Mesendoderm (in vitro differentiated cells): ENCODE results near the gene FGF2.

Source experiments
- DNase-seq: peaks from one replicate; pipeline ENCODE4 v3.0.0; 2013
- H2AK5ac ChIP-seq: 2 replicates; pipeline ENCODE4 v1.6.1; 2013; ENCODE audit warnings: low read length, inconsistent platforms
- H2BK120ac ChIP-seq: 2 replicates; pipeline ENCODE4 v1.6.1; 2013; ENCODE audit warnings: low read depth, mild to moderate bottlenecking, low read length, moderate library complexity, mixed read lengths
- H2BK15ac ChIP-seq: replicated peaks from 2 replicates; pipeline ENCODE4 v1.6.1; 2013; ENCODE audit warnings: low read depth, mild to moderate bottlenecking, moderate library complexity
- H2BK5ac ChIP-seq: 2 replicates; pipeline ENCODE4 v1.6.1; 2013; ENCODE audit warnings: low read length, inconsistent platforms
- H3K18ac ChIP-seq: 2 replicates; pipeline ENCODE4 v1.6.1; 2013; ENCODE audit warnings: mild to moderate bottlenecking, low read length, mixed read lengths
- H3K23ac ChIP-seq: one replicate; pipeline ENCODE4 v1.6.1; 2013; ENCODE audit warnings: low read length
- H3K27ac ChIP-seq: 2 replicates; pipeline ENCODE4 v1.5.1; 2013; ENCODE audit warnings: low read depth, mild to moderate bottlenecking, inconsistent platforms, low read length, moderate library complexity
- H3K27me3 ChIP-seq: 2 replicates; pipeline ENCODE4 v1.6.1; 2013; ENCODE audit warnings: low read length, control low read depth, mild to moderate bottlenecking, inconsistent platforms; ENCODE audit not compliant: insufficient read depth, poor library complexity
- H3K36me3 ChIP-seq: 2 replicates; pipeline ENCODE4 v1.6.1; 2013; ENCODE audit warnings: low read length, inconsistent platforms; ENCODE audit not compliant: control insufficient read depth, insufficient read depth
- H3K4ac ChIP-seq: one replicate; pipeline ENCODE4 v1.6.1; 2013; ENCODE audit warnings: low read depth, mild to moderate bottlenecking, low read length, moderate library complexity
- H3K4me1 ChIP-seq: 2 replicates; pipeline ENCODE4 v1.6.1; 2013; ENCODE audit warnings: low read depth, low read length, inconsistent platforms; ENCODE audit not compliant: control insufficient read depth
- H3K4me2 ChIP-seq: 2 replicates; pipeline ENCODE4 v1.6.1; 2013; ENCODE audit warnings: low read length
- H3K4me3 ChIP-seq: 2 replicates; pipeline ENCODE4 v1.5.1; 2013; ENCODE audit warnings: mild to moderate bottlenecking, low read length
- H3K56ac ChIP-seq: one replicate; pipeline ENCODE4 v1.6.1; 2013; ENCODE audit warnings: low read length
- H3K79me1 ChIP-seq: 2 replicates; pipeline ENCODE4 v1.6.1; 2013; ENCODE audit warnings: low read length, inconsistent platforms
- H3K79me2 ChIP-seq: 2 replicates; pipeline ENCODE4 v1.6.1; 2013; ENCODE audit warnings: mild to moderate bottlenecking, low read length; ENCODE audit not compliant: control insufficient read depth, insufficient read depth
- H3K9ac ChIP-seq: 2 replicates; pipeline ENCODE4 v1.6.1; 2013; ENCODE audit warnings: low read length, inconsistent platforms
- H4K5ac ChIP-seq: one replicate; pipeline ENCODE4 v1.6.1; 2013; ENCODE audit warnings: low read length
- H4K8ac ChIP-seq: one replicate; pipeline ENCODE4 v1.6.1; 2013; ENCODE audit warnings: low read depth, mild to moderate bottlenecking, control low read depth, low read length, moderate library complexity
- WGBS: extraction: QIAGEN DNeasy Blood & Tissue Kit; methylation state at CpG from one replicate; pipeline ENCODE4 v1.1.7; 2013; ENCODE audit warnings: low lambda C conversion rate, missing lambda C conversion rate; ENCODE audit not compliant: insufficient coverage; ENCODE audit errors: extremely low coverage; 5-methylcytosine and 5-hydroxymethylcytosine counted together

The FGF2 gene

DNA sequence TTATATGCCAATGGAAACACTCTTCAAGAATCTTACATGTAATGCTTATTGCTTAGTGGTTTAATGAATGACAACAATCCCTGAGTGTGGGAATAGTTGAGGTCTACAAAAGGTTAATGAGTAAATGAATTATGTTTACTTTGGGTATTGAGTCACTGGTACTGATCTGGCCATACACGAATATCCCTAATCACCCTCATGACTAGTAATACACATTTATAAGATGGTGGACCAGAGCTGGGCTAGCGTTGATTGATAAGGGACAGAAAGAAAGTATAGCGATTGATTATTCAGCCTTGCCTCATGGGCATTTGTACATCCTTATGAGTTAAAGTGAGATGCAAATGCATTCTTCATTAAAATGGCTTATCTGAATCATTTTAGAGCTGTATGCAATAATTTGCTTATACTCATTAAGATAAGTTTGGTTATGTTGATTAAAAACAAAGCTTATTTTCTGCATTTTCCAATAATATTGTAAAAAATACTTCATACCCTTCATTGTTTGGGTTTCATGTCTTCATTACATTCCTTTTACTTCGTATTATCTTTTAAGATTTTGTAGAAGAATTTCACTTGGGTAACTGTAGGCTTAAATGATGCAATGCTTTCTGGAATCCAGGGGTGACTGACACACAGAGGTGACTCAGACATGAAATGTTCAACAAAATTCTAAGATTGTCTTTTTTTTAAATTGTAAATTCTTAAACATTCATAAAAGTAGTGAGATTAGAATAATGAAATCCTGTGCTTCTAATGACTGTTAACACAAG is 47.4 kb downstream of the FGF2 start:
- H3K79me2 ChIP-seq, result peaks cover 26% of the 10 kb centered on the region
- H3K27me3 ChIP-seq, result no peaks in the 10 kb centered on the region
- no peaks in the 10 kb centered on the region for H3K36me3 ChIP-seq
- H2BK5ac ChIP-seq, result no peak overlapping the region
- no peak overlapping the region for H3K27ac ChIP-seq
- H2BK15ac ChIP-seq, result no peak overlapping the region
- no peaks in the 10 kb centered on the region for H3K4me1 ChIP-seq
- no peak overlapping the region for H3K4me3 ChIP-seq
- H2AK5ac ChIP-seq, result no peak overlapping the region
- H3K23ac ChIP-seq, result no peak overlapping the region
- H3K18ac ChIP-seq, result no peak overlapping the region
- no peak overlapping the region for H4K5ac ChIP-seq
- no peak overlapping the region for H3K9ac ChIP-seq
- H2BK120ac ChIP-seq, result no peak overlapping the region
- no peak overlapping the region for H3K4me2 ChIP-seq
- peaks cover 5% of the 10 kb centered on the region for H3K79me1 ChIP-seq
- no peak overlapping the region for H4K8ac ChIP-seq
- WGBS, result no CpG with 5 or more reads among the region's 4 CpGs
- H3K56ac ChIP-seq, result no peak overlapping the region
- DNase-seq, result peak; percentile 59
- no peak overlapping the region for H3K4ac ChIP-seq

GRCh38 chr4:122875949-122876348 is 49.3 kb downstream of the FGF2 start:
- Histone ChIP-seq H3K23ac (no peak overlapping the region), H3K36me3 (no peaks in the 10 kb centered on the region), H2BK120ac (no peak overlapping the region), H3K79me2 (peaks cover 18% of the 10 kb centered on the region), H3K27ac (no peak overlapping the region), H3K4me2 (no peak overlapping the region), H3K79me1 (peaks cover 5% of the 10 kb centered on the region), H2AK5ac (no peak overlapping the region), H3K4me1 (no peaks in the 10 kb centered on the region), H2BK5ac (no peak overlapping the region), H3K4ac (no peak overlapping the region), H2BK15ac (no peak overlapping the region), H3K56ac (no peak overlapping the region), H4K8ac (no peak overlapping the region), H4K5ac (no peak overlapping the region), H3K27me3 (no peaks in the 10 kb centered on the region), H3K18ac (no peak overlapping the region), H3K9ac (no peak overlapping the region), H3K4me3 (no peak overlapping the region)
- DNase-seq, result no peak
- WGBS, result no CpG with 5 or more reads among the region's 5 CpGs

- Histone ChIP-seq H3K4me2 (no peak overlapping the region), H3K56ac (no peak overlapping the region), H3K9ac (no peak overlapping the region), H2AK5ac (no peak overlapping the region), H3K27ac (no peak overlapping the region), H3K27me3 (no peaks in the 10 kb centered on the region), H3K79me2 (peaks cover 16% of the 10 kb centered on the region), H3K79me1 (peaks cover 3% of the 10 kb centered on the region), H3K23ac (no peak overlapping the region), H2BK120ac (no peak overlapping the region), H3K36me3 (no peaks in the 10 kb centered on the region), H3K4ac (no peak overlapping the region), H2BK15ac (no peak overlapping the region), H2BK5ac (no peak overlapping the region), H3K18ac (no peak overlapping the region), H3K4me1 (no peaks in the 10 kb centered on the region), H4K8ac (no peak overlapping the region), H4K5ac (no peak overlapping the region), H3K4me3 (no peak overlapping the region)
- DNase-seq, result no peak
- no CpG with 5 or more reads among the region's 3 CpGs for WGBS
Observed at GRCh38 chr4:122876456-122876855, 49.8 kb downstream of the FGF2 start.

DNA sequence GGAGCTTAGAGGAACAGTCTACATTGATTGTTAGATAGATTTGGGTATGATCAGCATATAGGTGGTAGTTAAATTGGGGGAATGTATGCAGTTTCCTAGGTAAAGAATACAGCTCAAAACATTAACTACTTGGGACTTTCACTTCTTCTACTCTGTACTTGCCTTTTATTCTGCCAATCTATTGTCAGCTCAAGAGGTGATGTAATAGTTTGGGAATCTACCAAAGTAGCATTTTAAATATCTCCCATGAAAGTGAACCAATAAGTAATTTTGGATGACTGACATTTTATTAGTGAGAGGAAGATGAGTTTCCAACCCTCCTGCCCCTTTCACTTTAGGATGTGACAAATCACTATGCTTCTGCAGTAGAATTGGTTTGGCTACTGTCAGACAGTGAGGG is 52.4 kb downstream of the FGF2 start:
- H3K4me1 ChIP-seq, result no peaks in the 10 kb centered on the region
- H3K18ac ChIP-seq, result no peak overlapping the region
- no peaks in the 10 kb centered on the region for H3K36me3 ChIP-seq

DNA sequence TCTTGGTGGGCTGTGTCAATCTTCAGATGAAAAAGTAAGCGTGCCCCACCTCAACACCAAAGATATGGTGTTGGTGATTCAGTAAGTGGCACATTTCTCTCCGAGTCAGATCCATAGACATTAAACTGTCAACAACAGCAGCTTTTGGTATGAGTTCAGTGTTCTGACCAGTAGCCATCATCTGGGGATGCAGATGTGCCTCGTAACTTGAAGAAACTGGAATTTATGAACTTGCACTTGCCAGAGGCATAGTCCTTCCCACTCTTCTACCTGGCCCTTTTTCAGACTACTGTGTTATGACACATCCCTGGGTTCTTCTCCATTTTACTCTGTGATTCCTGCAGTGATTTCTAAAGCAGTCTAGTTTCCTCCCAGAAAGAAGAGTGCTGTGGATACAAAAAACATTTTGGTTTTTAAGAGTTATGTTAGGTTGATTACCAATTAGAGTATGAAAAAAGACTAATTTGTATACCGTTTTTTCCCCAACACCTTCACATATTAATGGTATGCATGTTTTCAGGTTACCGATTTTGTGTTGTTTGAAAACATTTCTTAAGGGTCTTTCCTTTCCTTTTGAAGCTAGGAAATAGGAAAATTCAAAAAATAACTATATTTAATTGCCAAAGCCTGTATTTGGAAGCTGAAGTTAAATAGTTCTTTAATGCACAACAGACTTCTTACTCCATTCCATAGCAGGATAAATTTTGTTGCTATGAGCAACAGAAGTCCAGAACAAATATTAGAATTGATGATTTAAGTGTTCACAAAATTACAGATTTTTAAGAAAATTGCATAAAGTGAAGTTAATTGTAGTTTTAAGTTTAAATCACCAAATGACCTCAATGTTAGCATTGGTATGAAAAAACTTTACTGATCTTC is 56.5 kb downstream of the FGF2 start:
- Histone ChIP-seq H3K4me2 (no peak overlapping the region), H3K18ac (no peak overlapping the region), H3K4me1 (no peaks in the 10 kb centered on the region), H2BK120ac (no peak overlapping the region), H3K79me1 (peaks cover 5% of the 10 kb centered on the region), H3K23ac (no peak overlapping the region), H3K79me2 (no peaks in the 10 kb centered on the region), H3K4me3 (no peak overlapping the region), H3K56ac (no peak overlapping the region), H2BK15ac (no peak overlapping the region), H2AK5ac (no peak overlapping the region), H3K9ac (no peak overlapping the region), H4K8ac (no peak overlapping the region), H2BK5ac (no peak overlapping the region), H3K4ac (no peak overlapping the region), H4K5ac (no peak overlapping the region), H3K36me3 (no peaks in the 10 kb centered on the region), H3K27ac (no peak overlapping the region), H3K27me3 (no peaks in the 10 kb centered on the region)
- no CpG with 5 or more reads among the region's 5 CpGs for WGBS
- no peak for DNase-seq

More for the DNA sequence above, 52.4 kb downstream of the FGF2 start:
- H2BK5ac ChIP-seq, result no peak overlapping the region
- H3K4me2 ChIP-seq, result no peak overlapping the region
- no peak overlapping the region for H2AK5ac ChIP-seq
- H3K4me3 ChIP-seq, result no peak overlapping the region
- H4K8ac ChIP-seq, result no peak overlapping the region
- no peak overlapping the region for H3K23ac ChIP-seq
- H3K56ac ChIP-seq, result no peak overlapping the region
- H3K79me2 ChIP-seq, result peaks cover 2% of the 10 kb centered on the region
- H4K5ac ChIP-seq, result no peak overlapping the region
- H3K9ac ChIP-seq, result no peak overlapping the region
- H2BK120ac ChIP-seq, result no peak overlapping the region
- H3K27me3 ChIP-seq, result no peaks in the 10 kb centered on the region
- no peak overlapping the region for H3K4ac ChIP-seq
- no peak overlapping the region for H2BK15ac ChIP-seq
- no peak overlapping the region for H3K27ac ChIP-seq
- H3K79me1 ChIP-seq, result peaks cover 7% of the 10 kb centered on the region
- DNase-seq, result no peak
